K562 (cell line): ENCODE results near the gene CPNE8. TPM values are rescaled to one million over a fixed set of nuclear protein-coding genes. Genes with fewer than 3 reads are reported as not detected.

ENCODE experiments used
- ATF1 ChIP-seq, 2 experiments: fragments of 450-650 bp in 1 of 2; IDR thresholded peaks; 2 replicates each; pipeline ENCODE4 v1.6.1; 2016; ENCODE audit warnings: missing compliant biosample characterization in 1 of 2, missing genetic modification characterization in 1 of 2
- CBX1 ChIP-seq: sonication (generic); IDR thresholded peaks from 2 replicates; pipeline ENCODE4 v1.6.1; 2016; ENCODE audit warnings: antibody characterized with exemption, low read depth, mild to moderate bottlenecking
- COPS2 ChIP-seq: fragments of 450-650 bp; conservative IDR thresholded peaks from 2 replicates; pipeline ENCODE4 v1.6.1; 2016; ENCODE audit warnings: mild to moderate bottlenecking, moderate library complexity
- CTBP1 ChIP-seq: fragments of 450-650 bp; IDR thresholded peaks from 2 replicates; pipeline ENCODE4 v1.6.1; 2016; ENCODE audit warnings: borderline replicate concordance
- CTCF ChIP-seq, 3 experiments: IDR thresholded peaks in 2 of 3; conservative IDR thresholded peaks in 1 of 3; 2 replicates each; pipeline ENCODE4 v1.5.1; 2011 to 2012; ENCODE audit warnings: low read length in 3 of 3, mild to moderate bottlenecking in 3 of 3, control low read depth in 2 of 3, improper control_type of control experiment in 1 of 3, inconsistent platforms in 1 of 3, low read depth in 1 of 3, mixed read lengths in 1 of 3, moderate library complexity in 1 of 3; ENCODE audit not compliant: insufficient read depth in 2 of 3
- ETV1 ChIP-seq: fragments of 450-650 bp; conservative IDR thresholded peaks from 2 replicates; pipeline ENCODE4 v1.6.1; 2016; ENCODE audit warnings: missing genetic modification characterization, control low read depth, low read depth, missing compliant biosample characterization
- KLF16 ChIP-seq: IDR thresholded peaks from 2 replicates; pipeline ENCODE4 v1.6.1; 2016; ENCODE audit warnings: antibody characterized with exemption
- POLR2G ChIP-seq: fragments of 200-400 bp; formaldehyde crosslinking; IDR thresholded peaks from 2 replicates; pipeline ENCODE4 v1.6.1; 2017; ENCODE audit warnings: low read depth, mild to moderate bottlenecking, antibody characterized with exemption, low read length, moderate library complexity
- RAD21 ChIP-seq, 2 experiments: fragments of 250-450 bp in 1 of 2; fragments of 450-650 bp in 1 of 2; sonication (Bioruptor Pico) in 1 of 2; formaldehyde crosslinking in 1 of 2; IDR thresholded peaks in 1 of 2; conservative IDR thresholded peaks in 1 of 2; 2 replicates each; pipeline versions ENCODE4 v1.4.0 to v1.8.0; 2020 to 2022; ENCODE audit warnings: mild to moderate bottlenecking in 2 of 2, moderate library complexity in 1 of 2
- SMC3 ChIP-seq: conservative IDR thresholded peaks from 2 replicates; pipeline ENCODE4 v1.6.1; 2011; ENCODE audit warnings: low read depth, low read length, improper control_type of control experiment; ENCODE audit not compliant: insufficient read depth
- SOX6 ChIP-seq: fragments of 450-650 bp; IDR thresholded peaks from 2 replicates; pipeline ENCODE4 v1.6.1; 2014; ENCODE audit warnings: mild to moderate bottlenecking
- TAF1 ChIP-seq: IDR thresholded peaks from 2 replicates; pipeline ENCODE4 v1.6.1; 2011; ENCODE audit warnings: mild to moderate bottlenecking, low read length, moderate library complexity; ENCODE audit not compliant: insufficient read depth, control insufficient read depth, severe bottlenecking; ENCODE audit errors: extremely low read depth
- TBP ChIP-seq: optimal IDR thresholded peaks from 2 replicates; pipeline ENCODE3; 2011; ENCODE audit warnings: low read depth, low read length, improper control_type of control experiment
- TFAP4 ChIP-seq: sonication (generic); formaldehyde crosslinking; IDR thresholded peaks from 2 replicates; pipeline ENCODE4 v1.8.0; 2022; ENCODE audit warnings: missing genetic modification reagents, mild to moderate bottlenecking, moderate library complexity, borderline replicate concordance
- XRCC5 ChIP-seq: fragments of 200-400 bp; formaldehyde crosslinking; IDR thresholded peaks from 2 replicates; pipeline ENCODE4 v1.6.1; 2017; ENCODE audit warnings: low read depth, mild to moderate bottlenecking, low read length
- ZNF740 ChIP-seq, 3 experiments: fragments of 200-800 bp in 1 of 3; sonication (Bioruptor generic) in 1 of 3; sonication (generic) in 1 of 3; formaldehyde crosslinking in 1 of 3; IDR thresholded peaks; 2 replicates each; pipeline versions ENCODE4 v1.6.1 to v1.8.0; 2016 to 2022; ENCODE audit warnings: mild to moderate bottlenecking in 2 of 3, missing compliant biosample characterization in 2 of 3, missing genetic modification characterization in 2 of 3, missing genetic modification reagents in 1 of 3
- polyA plus RNA-seq, 8 experiments: library from polyadenylated mRNA; depleted of rRNA in 4 of 8; stranded (reverse) in 5 of 8; unstranded in 3 of 8; fragments of >200 nt; fragmentation: Nextera tagmentation in 2 of 8; fragmentation: Illumina TruSeq in 1 of 8; extraction: Ambion mirVana in 2 of 8; extraction: Trizol in 1 of 8; gene quantifications; 2 replicates each; pipeline versions ENCODE4 v1.2.1 to v1.2.3, GENCODE V29; 2011 to 2014; ENCODE audit warnings: inconsistent platforms in 1 of 8, missing spikeins in 1 of 8
- total RNA-seq, 7 experiments: library from RNA; depleted of rRNA in 6 of 7; stranded (reverse); fragments of >200 nt in 6 of 7; fragmentation: Illumina TruSeq in 2 of 7; extraction: Trizol in 2 of 7; gene quantifications; 2 replicates each; pipeline versions ENCODE4 v1.2.1 to v1.2.3, GENCODE V29; 2011 to 2021; ENCODE audit warnings: low replicate concordance in 1 of 7
- TF ChIP-seq, protein P1 (sequence below): fragments of 250-450 bp; sonication (Bioruptor Pico); IDR thresholded peaks from 2 replicates; pipeline ENCODE4 v1.8.0; 2022; ENCODE audit warnings: moderate library complexity, mild to moderate bottlenecking, inconsistent platforms
- TF ChIP-seq, protein P2 (sequence below): fragments of 200-800 bp; sonication (Bioruptor generic); IDR thresholded peaks from 2 replicates; pipeline ENCODE4 v1.6.1; 2017; ENCODE audit warnings: missing genetic modification characterization, missing compliant biosample characterization

CPNE8 gene
- total and polyA plus RNA-seq, 9 of the 15 experiments (the other 6 are each of a cell fraction or from before 2014, with no cell fraction given): 2.4 to 7.0 (median 4.2) TPM

- TF ChIP-seq SMC3 (peak; percentile 62; the same call in 1 of the 2 replicates), TBP (peak; percentile 26), TAF1 (peak; percentile 17), ZNF740 (CRISPR knock-in tag; IDR thresholded peaks at IDR 0.05) (0 out of 2 replicates have a peak, but pooled peaks have one; percentile 29), ZNF740 (tag; IDR thresholded peaks at IDR 0.05) (no peak), SOX6 (0 out of 2 replicates have a peak, but pooled peaks have one; percentile 11), KLF16 (0 out of 2 replicates have a peak, but pooled peaks have one; percentile 32), CBX1 (peak; percentile 32; the same call in 1 of the 2 replicates), RAD21 (CRISPR knock-in tag; conservative IDR thresholded peaks at IDR 0.05 in 1 of 2, IDR thresholded peaks at IDR 0.05 in 1 of 2) (peak; percentile 60 to 68), POLR2G (peak; percentile 68), TFAP4 (peak; percentile 93), CTBP1 (0 out of 2 replicates have a peak, but pooled peaks have one; percentile 19), ATF1 (CRISPR knock-in tag; IDR thresholded peaks at IDR 0.05) (no peak), ATF1 (tag; IDR thresholded peaks at IDR 0.05) (peak; percentile 37; the same call in 1 of the 2 replicates), CTCF (IDR thresholded peaks at IDR 0.05 in 2 of 3, conservative IDR thresholded peaks at IDR 0.05 in 1 of 3; ENCODE audit: insufficient read depth in 2 of 3, low read depth in 1 of 3, low read length in 3 of 3) (peak; percentile 61 to 77 (median 77)), XRCC5 (0 out of 2 replicates have a peak, but pooled peaks have one; percentile 64), COPS2 (no peak), ETV1 (tag) (peak; percentile 51; the same call in 1 of the 2 replicates)
- TF ChIP-seq, protein P1, sequence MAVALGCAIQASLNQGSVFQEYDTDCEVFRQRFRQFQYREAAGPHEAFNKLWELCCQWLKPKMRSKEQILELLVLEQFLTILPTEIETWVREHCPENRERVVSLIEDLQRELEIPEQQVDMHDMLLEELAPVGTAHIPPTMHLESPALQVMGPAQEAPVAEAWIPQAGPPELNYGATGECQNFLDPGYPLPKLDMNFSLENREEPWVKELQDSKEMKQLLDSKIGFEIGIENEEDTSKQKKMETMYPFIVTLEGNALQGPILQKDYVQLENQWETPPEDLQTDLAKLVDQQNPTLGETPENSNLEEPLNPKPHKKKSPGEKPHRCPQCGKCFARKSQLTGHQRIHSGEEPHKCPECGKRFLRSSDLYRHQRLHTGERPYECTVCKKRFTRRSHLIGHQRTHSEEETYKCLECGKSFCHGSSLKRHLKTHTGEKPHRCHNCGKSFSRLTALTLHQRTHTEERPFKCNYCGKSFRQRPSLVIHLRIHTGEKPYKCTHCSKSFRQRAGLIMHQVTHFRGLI (CRISPR knock-in tag): peak; percentile 47; the same call in 1 of the 2 replicates
- TF ChIP-seq, protein P2, sequence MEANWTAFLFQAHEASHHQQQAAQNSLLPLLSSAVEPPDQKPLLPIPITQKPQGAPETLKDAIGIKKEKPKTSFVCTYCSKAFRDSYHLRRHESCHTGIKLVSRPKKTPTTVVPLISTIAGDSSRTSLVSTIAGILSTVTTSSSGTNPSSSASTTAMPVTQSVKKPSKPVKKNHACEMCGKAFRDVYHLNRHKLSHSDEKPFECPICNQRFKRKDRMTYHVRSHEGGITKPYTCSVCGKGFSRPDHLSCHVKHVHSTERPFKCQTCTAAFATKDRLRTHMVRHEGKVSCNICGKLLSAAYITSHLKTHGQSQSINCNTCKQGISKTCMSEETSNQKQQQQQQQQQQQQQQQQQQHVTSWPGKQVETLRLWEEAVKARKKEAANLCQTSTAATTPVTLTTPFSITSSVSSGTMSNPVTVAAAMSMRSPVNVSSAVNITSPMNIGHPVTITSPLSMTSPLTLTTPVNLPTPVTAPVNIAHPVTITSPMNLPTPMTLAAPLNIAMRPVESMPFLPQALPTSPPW: peak; percentile 64
These were observed 1.2 kb upstream of the CPNE8 start (continued) for GRCh38 chr12:38906482-38907200.
